Tibial nerve (tissue), 4 donors: ENCODE data around the gene PTPN3. TPM values are rescaled to one million over a fixed set of nuclear protein-coding genes. Genes with fewer than 3 reads are reported as not detected.
"Not testable (repeated sequence)": the region's sequence is repeated elsewhere in the genome, so short reads cannot be mapped to it uniquely, and the experiment has no call there.

Experiments used
- DNase-seq, 2 donors: peaks; one replicate each; pipeline ENCODE4 v3.0.0-alpha.2; 2019; ENCODE audit warnings: low spot score in 2 of 2
- H3K27ac ChIP-seq, 4 donors: fragments of 200-600 bp; sonication (generic) in 3 of 4; one replicate each; pipeline ENCODE4 v1.5.1; 2017 to 2019; ENCODE audit warnings: mild to moderate bottlenecking in 1 of 4
- H3K27me3 ChIP-seq, 2 donors: fragments of 200-600 bp; sonication (generic) in 1 of 2; one replicate each; pipeline versions ENCODE4 v1.5.1 to v1.6.0; 2017 to 2019
- H3K36me3 ChIP-seq, 3 donors: fragments of 200-600 bp; sonication (generic); one replicate each; pipeline ENCODE4 v1.5.1; 2018 to 2019
- H3K4me1 ChIP-seq, 4 donors: fragments of 200-600 bp; sonication (generic) in 3 of 4; one replicate each; pipeline ENCODE4 v1.5.1; 2017 to 2019
- H3K4me3 ChIP-seq, 4 donors: fragments of 200-600 bp; sonication (generic) in 3 of 4; one replicate each; pipeline ENCODE4 v1.5.1; 2017 to 2019; ENCODE audit warnings: mild to moderate bottlenecking in 1 of 4, moderate library complexity in 1 of 4
- H3K9me3 ChIP-seq, 4 donors: fragments of 200-600 bp; sonication (generic) in 3 of 4; one replicate each; pipeline ENCODE4 v1.5.1; 2017 to 2019
- EP300 ChIP-seq, 2 donors: sonication (generic); formaldehyde crosslinking; IDR thresholded peaks; one replicate each; pipeline ENCODE4 v1.6.1; 2017; ENCODE audit warnings: antibody characterized with exemption in 2 of 2, mild to moderate bottlenecking in 1 of 2
- POLR2A ChIP-seq, 2 donors: fragments of 450-650 bp; IDR thresholded peaks; one replicate each; pipeline ENCODE4 v1.6.1; 2017; ENCODE audit warnings: antibody characterized with exemption in 2 of 2, mild to moderate bottlenecking in 2 of 2, moderate library complexity in 2 of 2
- WGBS, 2 donors: methylation state at CpG; one replicate each; pipeline ENCODE4 v1.1.5; 2018; 5-methylcytosine and 5-hydroxymethylcytosine counted together
- total RNA-seq, 4 donors: library from RNA; depleted of rRNA; stranded (reverse); fragments of >200 nt; gene quantifications; one replicate each; pipeline ENCODE4 v1.1.0, GENCODE V29; 2016
- TF ChIP-seq, protein P1 (sequence below), 5 experiments: fragments of 200-600 bp in 3 of 5; fragments of 450-650 bp in 2 of 5; sonication (generic) in 3 of 5; IDR thresholded peaks; one replicate each; pipeline ENCODE4 v1.5.1; 2016 to 2019; ENCODE audit warnings: antibody characterized with exemption in 5 of 5, mild to moderate bottlenecking in 3 of 5, moderate library complexity in 2 of 5

PTPN3 gene
- total RNA-seq, 4 donors from 2014 or later = 1.3 to 3.3 (median 1.8) TPM

DNA sequence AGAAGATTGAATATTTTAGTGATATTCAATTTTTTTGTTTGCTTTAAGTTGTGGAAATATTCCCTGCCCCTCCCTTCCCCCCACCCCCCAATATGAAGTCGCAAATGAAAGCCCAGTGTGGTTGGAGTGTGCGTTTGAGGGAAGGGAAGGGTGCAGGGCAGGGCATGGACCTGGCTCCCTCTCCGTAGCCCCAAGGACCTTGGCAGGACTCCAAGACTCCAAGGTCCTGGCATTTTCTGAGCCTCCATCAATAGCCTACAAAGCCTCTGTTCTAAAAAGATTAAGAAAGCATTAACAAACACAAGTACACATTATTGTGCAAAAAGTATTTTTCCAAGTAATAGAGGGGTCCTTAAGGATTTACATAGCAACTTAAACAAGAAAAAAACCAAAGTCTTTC, 38.8 kb upstream of the PTPN3 start:
- DNase-seq = no peak
- no peaks in the 10 kb centered on the region for H3K4me1 ChIP-seq
- WGBS, 2 donors = 4 to 27% methylated on average over 3 of the region's 3 CpGs

DNA sequence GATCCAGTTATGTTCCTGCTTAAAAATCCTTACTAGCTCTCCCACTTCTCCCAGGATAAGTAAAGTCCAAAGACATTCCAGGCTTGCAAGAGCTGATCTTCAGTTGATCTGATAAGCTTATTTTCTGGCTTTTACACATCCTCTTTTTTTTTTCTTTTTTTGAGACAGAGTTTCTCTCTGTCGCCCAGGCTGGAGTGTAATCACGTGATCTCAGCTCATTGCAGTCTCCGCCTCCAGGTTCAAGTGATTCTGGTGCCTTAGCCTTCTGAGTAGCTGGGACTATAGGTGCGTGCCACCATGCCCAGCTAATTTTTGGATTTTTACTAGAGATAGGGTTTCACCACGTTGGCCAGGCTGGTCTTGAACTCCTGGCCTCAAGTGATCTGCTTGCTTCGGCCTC, 37.3 kb upstream of the PTPN3 start:
- H3K4me1 ChIP-seq = no peaks in the 10 kb centered on the region
- no peak overlapping the region for H3K27ac ChIP-seq
- 73 to 76% methylated on average over 6 of the region's 6 CpGs for WGBS, 2 donors
- no peaks in the 10 kb centered on the region for H3K9me3 ChIP-seq
- no peak for TF ChIP-seq POLR2A (IDR thresholded peaks at IDR 0.05)
- TF ChIP-seq, protein P1, sequence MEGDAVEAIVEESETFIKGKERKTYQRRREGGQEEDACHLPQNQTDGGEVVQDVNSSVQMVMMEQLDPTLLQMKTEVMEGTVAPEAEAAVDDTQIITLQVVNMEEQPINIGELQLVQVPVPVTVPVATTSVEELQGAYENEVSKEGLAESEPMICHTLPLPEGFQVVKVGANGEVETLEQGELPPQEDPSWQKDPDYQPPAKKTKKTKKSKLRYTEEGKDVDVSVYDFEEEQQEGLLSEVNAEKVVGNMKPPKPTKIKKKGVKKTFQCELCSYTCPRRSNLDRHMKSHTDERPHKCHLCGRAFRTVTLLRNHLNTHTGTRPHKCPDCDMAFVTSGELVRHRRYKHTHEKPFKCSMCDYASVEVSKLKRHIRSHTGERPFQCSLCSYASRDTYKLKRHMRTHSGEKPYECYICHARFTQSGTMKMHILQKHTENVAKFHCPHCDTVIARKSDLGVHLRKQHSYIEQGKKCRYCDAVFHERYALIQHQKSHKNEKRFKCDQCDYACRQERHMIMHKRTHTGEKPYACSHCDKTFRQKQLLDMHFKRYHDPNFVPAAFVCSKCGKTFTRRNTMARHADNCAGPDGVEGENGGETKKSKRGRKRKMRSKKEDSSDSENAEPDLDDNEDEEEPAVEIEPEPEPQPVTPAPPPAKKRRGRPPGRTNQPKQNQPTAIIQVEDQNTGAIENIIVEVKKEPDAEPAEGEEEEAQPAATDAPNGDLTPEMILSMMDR (IDR thresholded peaks at IDR 0.05) = no peak
- TF ChIP-seq EP300 (IDR thresholded peaks at IDR 0.05) = no peak
- no peaks in the 10 kb centered on the region for H3K36me3 ChIP-seq
- H3K4me3 ChIP-seq = no peak overlapping the region
- peaks cover 0 to 21% of the 10 kb centered on the region in 2 donors for H3K27me3 ChIP-seq
- DNase-seq = no peak

More for the DNA sequence above, 38.8 kb upstream of the PTPN3 start:
- H3K36me3 ChIP-seq = no peaks in the 10 kb centered on the region
- H3K27me3 ChIP-seq = peaks cover 0 to 19% of the 10 kb centered on the region in 2 donors
- no peak overlapping the region for H3K4me3 ChIP-seq
- no peak overlapping the region for H3K27ac ChIP-seq
- no peaks in the 10 kb centered on the region for H3K9me3 ChIP-seq
- TF ChIP-seq, protein P1 (IDR thresholded peaks at IDR 0.05) = no peak
- TF ChIP-seq EP300 (IDR thresholded peaks at IDR 0.05) = no peak
- TF ChIP-seq POLR2A (IDR thresholded peaks at IDR 0.05) = no peak

DNA sequence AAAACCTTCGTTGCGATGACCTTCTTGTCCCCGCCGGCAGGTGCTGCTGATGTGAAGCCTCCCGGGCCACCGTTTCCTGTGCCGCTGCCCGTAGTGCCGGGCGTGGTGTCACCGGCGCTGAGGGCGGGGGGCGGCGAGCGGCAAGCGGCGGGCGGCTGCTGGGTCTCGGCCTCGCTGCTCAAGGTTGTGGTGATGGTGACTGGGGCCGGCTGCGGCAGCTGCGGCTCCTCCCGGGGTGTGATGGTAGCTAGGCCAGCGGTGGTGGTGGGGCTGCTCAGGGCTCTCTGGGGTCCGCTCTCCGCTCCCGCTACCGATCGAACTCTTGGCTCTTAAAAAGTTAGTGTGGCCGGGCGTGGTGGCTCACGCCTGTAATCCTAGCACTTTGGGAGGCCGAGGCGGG, 36.0 kb upstream of the PTPN3 start:
- WGBS, 2 donors = 89 to 94% methylated on average over 36 of the region's 36 CpGs
- TF ChIP-seq EP300 (IDR thresholded peaks at IDR 0.05) = no peak
- no peak for TF ChIP-seq POLR2A (IDR thresholded peaks at IDR 0.05)
- TF ChIP-seq, protein P1 (IDR thresholded peaks at IDR 0.05) = no peak
- Histone ChIP-seq H3K27me3 (peaks cover 0 to 19% of the 10 kb centered on the region in 2 donors), H3K4me1 (no peaks in the 10 kb centered on the region), H3K4me3 (no peak overlapping the region), H3K9me3 (no peaks in the 10 kb centered on the region), H3K36me3 (no peaks in the 10 kb centered on the region), H3K27ac (no peak overlapping the region)
- no peak for DNase-seq

DNA sequence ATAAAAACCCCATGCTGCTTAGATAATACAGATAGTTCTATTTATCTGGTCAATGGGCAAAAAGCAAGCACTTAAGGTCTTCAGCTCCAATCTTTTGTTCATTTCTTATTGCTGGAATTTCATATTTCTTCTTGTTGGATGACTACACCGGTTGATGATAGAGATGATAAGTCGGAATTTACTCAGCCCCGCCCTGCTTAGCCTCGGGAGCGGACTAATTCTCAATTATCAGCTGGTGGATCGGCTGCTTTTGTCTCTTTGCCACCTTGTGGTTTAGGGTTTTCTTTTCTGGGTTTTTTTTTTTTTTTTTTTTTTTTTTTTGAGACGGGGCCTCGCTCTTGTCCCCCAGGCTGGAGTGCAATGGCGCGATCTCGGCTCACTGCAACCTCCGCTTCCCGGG, 34.5 kb upstream of the PTPN3 start:
- DNase-seq, H3K4me1 ChIP-seq, H3K36me3 ChIP-seq, H3K9me3 ChIP-seq, H3K27ac ChIP-seq, H3K4me3 ChIP-seq: not testable (repeated sequence)
- WGBS, 2 donors = 83 to 90% methylated on average over 13 of the region's 13 CpGs
- peaks cover 0 to 12% of the 10 kb centered on the region in 2 donors for H3K27me3 ChIP-seq

DNA sequence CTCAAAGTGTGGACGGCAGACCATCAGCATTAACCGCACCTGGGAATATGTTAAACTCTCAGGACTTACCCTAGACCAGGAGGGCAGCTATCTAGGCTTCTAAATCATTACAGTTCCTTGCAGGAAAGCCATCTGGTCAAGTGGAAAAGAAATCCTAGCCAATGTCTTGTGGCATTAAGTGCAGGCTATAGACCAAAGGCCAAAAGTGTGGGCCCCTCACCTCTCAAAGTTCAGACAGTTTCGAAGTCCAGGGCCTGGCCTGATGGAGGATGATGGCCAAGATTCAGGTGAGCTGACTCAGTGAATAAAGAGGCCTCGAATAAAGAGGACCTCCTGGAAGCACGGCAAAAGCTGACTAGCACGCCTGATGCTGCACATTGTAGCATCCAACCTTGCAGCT, 24.0 kb upstream of the PTPN3 start:
- no peaks in the 10 kb centered on the region for H3K9me3 ChIP-seq
- no peak overlapping the region for H3K4me3 ChIP-seq
- TF ChIP-seq, protein P1 (IDR thresholded peaks at IDR 0.05) = no peak
- no peak for TF ChIP-seq EP300 (IDR thresholded peaks at IDR 0.05)
- no peak for TF ChIP-seq POLR2A (IDR thresholded peaks at IDR 0.05)
- H3K36me3 ChIP-seq = no peaks in the 10 kb centered on the region
- no peak overlapping the region for H3K27ac ChIP-seq
- 81 to 84% methylated on average over 6 of the region's 6 CpGs for WGBS, 2 donors
- H3K4me1 ChIP-seq = no peaks in the 10 kb centered on the region
- no peak for DNase-seq
- H3K27me3 ChIP-seq = no peaks in the 10 kb centered on the region
